GM21367 (cell line): ENCODE data around the gene PARP3.
A peak's percentile ranks its signal among the peaks of the same experiment; 100 is the strongest.
"Not testable (repeated sequence)": the region's sequence is repeated elsewhere in the genome, so short reads cannot be mapped to it uniquely, and the experiment has no call there.

Experiments used
- ATAC-seq: cut with Tn5 transposase; IDR thresholded peaks from one replicate; pipeline ENCODE4 v1.9.1; 2021; ENCODE audit not compliant: unreplicated experiment

PARP3 gene

GRCh38 chr3:51983578-51984268 lies 41.6 kb downstream of the PARP3 start:
- no peak for ATAC-seq

- ATAC-seq: no peak
Observed at GRCh38 chr3:51984269-51984647, 42.1 kb downstream of the PARP3 start.

- ATAC-seq: no peak
Observed at GRCh38 chr3:51985063-51985462, 42.9 kb downstream of the PARP3 start.

- no peak for ATAC-seq
Observed at GRCh38 chr3:51986010-51986947, 44.1 kb downstream of the PARP3 start.

GRCh38 chr3:51987568-51987967 lies 45.4 kb downstream of the PARP3 start:
- no peak for ATAC-seq

- ATAC-seq: no peak
Observed at GRCh38 chr3:51988286-51989146, 46.4 kb downstream of the PARP3 start.

GRCh38 chr3:51990501-51990971 lies 48.4 kb downstream of the PARP3 start:
- ATAC-seq: not testable (repeated sequence)

GRCh38 chr3:51992017-51992682 lies 50.0 kb downstream of the PARP3 start:
- ATAC-seq: no peak

- ATAC-seq: not testable (repeated sequence)
Observed at GRCh38 chr3:51993657-51994056, 51.5 kb downstream of the PARP3 start.

GRCh38 chr3:51994530-51994929 lies 52.4 kb downstream of the PARP3 start:
- ATAC-seq: no peak

- ATAC-seq: peak; percentile 80
Observed at GRCh38 chr3:51995346-51996163, 53.4 kb downstream of the PARP3 start, which contains the start of gene RPL29. Gene RPL29, minus strand, starts transcription at chr3:51995895. Its CDS starts 434 bp downstream, at chr3:51995461.

GRCh38 chr3:51997172-51997571 lies 55.0 kb downstream of the PARP3 start:
- ATAC-seq: no peak

- ATAC-seq: no peak
Observed at GRCh38 chr3:51997935-51998596, 55.9 kb downstream of the PARP3 start.
